SIG-M5 treated with dmso at 0.1 percent for 504 hours (cell line): ENCODE data around the gene TASP1.
"Not testable (repeated sequence)": the region's sequence is repeated elsewhere in the genome, so short reads cannot be mapped to it uniquely, and the experiment has no call there.

Experiments
- DNase-seq: peaks from one replicate; lab custom pipeline; 2025; ENCODE audit not compliant: unreplicated experiment; lab: John Stamatoyannopoulos, UW

The TASP1 gene

GRCh38 chr20:13403453-13403852 is 235.3 kb downstream of the TASP1 start:
- DNase-seq: no peak

DNA sequence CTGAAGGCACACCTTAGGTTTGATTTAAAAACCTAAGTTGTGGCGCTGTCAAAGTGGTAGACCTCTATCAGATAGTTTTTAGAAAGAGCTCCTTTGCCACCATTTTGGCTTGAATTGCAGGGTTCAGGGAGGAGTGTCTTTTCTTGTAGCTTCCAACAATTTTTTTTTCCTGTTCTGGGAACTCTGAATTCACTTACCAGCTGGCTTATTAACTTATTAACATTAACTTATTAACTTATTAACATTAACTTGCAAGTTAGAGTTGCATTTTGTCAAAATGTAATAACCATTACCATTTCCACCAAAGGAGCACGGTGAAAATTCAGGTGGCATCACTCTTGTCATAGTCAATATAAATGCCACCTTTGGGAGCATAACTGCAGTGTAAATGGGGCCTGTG is 235.7 kb downstream of the TASP1 start:
- DNase-seq: no peak

GRCh38 chr20:13402171-13402760 is 236.5 kb downstream of the TASP1 start:
- no peak for DNase-seq

- DNase-seq: no peak
These were observed 237.1 kb downstream of the TASP1 start for GRCh38 chr20:13401596-13401995.

DNA sequence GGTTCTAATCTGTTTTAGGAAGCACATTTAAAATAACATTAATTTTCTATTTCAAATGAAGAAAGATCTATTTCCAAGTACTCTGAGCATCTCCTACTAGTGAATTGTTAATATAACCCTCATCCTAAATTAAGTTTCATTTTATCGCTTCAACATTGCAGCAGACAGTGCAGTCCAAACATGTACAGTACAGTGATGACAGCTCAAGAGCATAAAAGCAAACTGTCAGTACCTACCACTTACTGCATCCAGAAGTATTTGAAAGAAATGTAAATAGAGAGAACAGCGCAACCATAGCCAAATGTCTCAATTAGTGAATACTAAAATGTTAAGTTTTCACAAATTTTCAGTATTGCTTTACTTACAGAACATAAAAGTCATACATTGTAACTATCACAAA is 238.3 kb downstream of the TASP1 start:
- DNase-seq: no peak

GRCh38 chr20:13397300-13397724 is 241.4 kb downstream of the TASP1 start:
- no peak for DNase-seq

- DNase-seq: no peak
These were observed 241.9 kb downstream of the TASP1 start for GRCh38 chr20:13396826-13397225.

DNA sequence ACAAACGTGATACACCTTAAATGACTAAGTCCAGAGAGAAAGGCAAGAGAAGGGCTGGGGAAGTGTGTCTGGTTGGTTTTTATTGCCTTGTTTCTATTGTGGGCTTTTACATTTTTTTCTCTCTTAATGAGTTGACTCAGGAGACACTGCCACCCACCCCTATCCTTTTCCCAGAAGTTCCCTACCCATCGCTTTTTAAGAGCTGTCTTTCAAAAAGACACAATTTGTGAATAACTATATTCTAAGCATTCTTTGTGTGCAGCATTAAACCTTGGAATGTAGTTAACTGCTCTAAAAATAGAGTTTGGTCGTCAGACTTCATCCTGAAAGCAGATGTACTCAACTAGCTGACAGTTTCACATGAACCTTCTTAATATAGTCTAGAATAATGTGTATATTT is 242.7 kb downstream of the TASP1 start:
- no peak for DNase-seq

GRCh38 chr20:13395232-13395631 is 243.5 kb downstream of the TASP1 start:
- no peak for DNase-seq

DNA sequence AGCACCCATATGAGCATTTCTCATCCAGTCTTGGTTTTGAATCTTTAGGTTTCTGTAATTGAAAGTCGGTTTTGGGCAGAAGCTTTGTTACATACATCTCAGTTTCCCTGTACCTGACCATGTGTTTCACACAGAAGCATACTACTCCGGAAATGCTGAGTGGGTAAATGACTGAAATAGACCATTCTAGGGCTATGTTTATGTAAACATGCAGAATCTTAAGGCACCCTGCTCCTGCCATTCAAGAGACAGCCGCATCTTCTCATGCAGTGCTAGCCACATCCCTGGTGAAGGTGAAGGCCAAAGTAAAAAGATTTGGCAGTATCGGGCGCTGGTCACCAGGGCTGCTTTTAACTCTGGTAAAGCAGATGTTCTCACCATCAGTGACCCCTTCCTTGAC is 246.3 kb downstream of the TASP1 start:
- DNase-seq: no peak

- DNase-seq: no peak
These were observed 249.6 kb downstream of the TASP1 start for GRCh38 chr20:13389115-13389514.

GRCh38 chr20:13384132-13384531 is 254.6 kb downstream of the TASP1 start:
- DNase-seq: no peak

DNA sequence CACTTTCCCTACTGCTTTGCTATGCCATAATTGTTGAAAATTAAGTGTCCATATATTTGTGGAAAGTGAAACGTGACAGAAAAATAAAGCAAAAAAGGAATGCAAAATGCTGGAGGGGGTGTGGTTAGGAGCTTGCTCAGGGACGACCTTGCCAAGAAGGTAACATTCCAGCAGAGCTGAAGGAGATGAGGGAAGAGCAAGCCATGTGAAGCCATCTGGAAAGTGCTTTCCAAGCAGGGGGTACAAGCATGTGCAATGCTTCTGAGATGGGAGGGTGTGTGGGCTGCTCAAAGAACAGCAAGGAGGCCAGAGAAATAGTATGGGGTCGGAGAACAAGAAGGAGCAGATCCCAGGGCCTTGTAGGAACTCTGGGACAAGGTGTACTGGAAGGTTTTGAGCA is 255.9 kb downstream of the TASP1 start:
- DNase-seq: no peak

GRCh38 chr20:13380497-13381229 is 258.1 kb downstream of the TASP1 start:
- DNase-seq: not testable (repeated sequence)

- DNase-seq: no peak
These were observed 265.3 kb downstream of the TASP1 start for GRCh38 chr20:13373400-13373799.

DNA sequence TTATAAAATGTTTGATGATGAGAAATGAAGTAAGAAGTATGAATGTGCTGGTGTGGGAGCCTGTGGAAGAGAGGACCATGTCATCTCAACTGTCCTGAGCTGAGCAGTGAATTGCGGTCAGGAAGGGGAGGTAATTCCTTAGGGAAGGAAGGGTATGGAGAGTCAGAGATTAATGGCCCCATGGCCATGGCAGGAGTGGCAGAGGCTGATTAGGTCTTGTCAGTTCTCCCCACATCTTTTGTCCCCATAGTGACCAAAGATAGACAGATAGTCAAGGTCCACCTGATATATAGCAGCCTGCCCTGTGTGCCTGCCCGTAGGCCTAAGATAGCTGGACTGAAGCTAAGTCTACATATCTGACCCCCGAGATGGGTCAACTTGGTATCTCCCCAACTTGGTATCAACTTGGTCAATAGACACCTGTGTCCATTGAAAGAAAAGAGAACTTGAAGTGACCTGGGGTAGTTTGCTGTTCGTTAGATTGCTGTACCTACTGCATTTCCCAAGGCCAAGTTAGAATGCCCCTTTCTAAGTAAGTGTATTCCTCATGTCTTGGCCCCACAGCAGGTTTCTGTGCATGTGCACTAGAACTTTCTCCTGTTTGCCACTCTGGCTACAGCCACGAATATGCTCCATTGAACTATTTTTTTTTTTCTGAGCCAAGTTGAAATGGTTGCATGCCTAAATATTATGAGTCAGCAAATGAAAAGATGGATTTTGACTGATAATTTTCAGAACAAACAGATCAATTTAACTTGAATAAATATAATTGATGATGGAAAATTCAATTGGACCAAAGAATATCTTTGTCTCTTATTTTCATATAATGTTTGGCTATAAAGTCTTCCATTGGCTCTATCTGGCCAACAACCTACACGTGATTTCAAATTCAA is 274.2 kb downstream of the TASP1 start:
- no peak for DNase-seq

DNA sequence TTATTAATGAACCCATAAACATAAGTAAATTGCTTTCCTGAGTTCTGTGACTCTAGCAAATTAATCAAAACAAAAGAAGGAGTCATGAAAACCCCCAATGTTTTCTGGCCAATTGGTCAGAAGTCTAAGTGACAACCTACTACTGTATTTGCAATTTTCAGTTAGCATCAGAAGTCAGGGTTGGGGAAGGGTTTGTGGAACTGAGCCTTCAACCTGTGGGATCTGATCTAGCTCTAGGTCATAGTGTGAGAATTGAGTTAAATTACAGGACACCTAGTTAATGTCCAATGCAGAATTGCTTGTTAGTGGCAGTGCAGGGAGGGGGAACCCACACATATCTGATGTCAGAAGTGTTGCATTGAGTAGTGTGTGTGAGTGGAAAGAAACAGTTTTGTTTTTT is 275.3 kb downstream of the TASP1 start:
- DNase-seq: no peak

DNA sequence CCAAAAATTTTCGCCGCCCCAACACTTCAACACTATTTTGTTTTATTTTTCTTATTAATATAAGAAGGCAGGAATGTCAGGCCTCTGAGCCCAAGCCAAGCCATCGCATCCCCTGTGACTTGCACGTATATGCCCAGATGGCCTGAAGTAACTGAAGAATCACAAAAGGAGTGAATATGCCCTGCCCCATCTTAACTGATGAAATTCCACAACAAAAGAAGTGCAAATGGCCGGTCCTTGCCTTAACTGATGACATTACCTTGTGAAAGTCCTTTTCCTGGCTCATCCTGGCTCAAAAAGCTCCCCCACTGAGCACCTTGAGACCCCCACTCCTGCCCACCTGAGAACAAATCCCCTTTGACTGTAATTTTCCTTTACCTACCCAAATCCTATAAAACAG is 276.6 kb downstream of the TASP1 start:
- DNase-seq: not testable (repeated sequence)

GRCh38 chr20:13358936-13359335 is 279.8 kb downstream of the TASP1 start:
- not testable (repeated sequence) for DNase-seq

DNA sequence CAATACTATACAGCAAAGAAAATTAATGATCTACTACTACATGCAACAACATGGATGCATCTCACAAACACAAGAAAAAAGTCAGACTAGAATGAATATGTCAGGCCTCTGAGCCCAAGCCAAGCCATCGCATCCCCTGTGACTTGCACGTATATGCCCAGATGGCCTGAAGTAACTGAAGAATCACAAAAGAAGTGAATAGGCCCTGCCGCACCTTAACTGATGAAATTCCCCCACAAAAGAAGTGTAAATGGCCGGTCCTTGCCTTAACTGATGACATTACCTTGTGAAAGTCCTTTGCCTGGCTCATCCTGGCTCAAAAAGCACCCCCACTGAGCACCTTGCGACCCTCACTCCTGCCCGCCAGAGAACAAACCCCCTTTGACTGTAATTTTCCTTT is 280.9 kb downstream of the TASP1 start:
- not testable (repeated sequence) for DNase-seq

- DNase-seq: no peak
These were observed 282.1 kb downstream of the TASP1 start for GRCh38 chr20:13356591-13356990.

DNA sequence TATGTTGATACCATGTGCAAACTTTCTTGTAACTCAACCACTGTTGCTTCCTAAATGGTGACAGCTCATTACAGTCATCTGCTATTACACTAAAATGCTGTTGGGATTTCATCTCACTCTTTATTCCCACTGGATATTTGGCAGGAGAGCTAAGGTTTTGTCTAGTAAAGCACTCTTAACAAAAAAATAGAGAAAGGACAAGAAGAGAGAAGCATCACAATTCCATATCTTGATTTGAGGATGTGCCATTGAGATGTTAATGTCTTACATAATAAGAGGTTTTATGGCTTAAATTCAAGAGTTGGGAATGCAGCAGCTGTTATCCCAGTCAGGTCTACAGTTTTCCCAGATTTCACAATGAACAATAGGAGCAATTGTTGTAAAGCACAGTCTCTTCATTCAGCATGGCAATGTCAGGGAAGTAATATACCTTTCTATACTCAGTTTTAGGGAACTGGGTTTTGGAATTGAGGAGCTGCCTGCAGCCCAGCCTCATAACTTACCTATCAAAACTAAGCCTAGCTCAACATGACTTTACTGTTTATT is 282.7 kb downstream of the TASP1 start:
- no peak for DNase-seq
